Stimulated activated CD4-positive, alpha-beta T cell treated with anti-CD3 and anti-CD28 coated beads, TNF-alpha, amount 100 ng/mL, for 48 hours (primary cell): ENCODE data around the gene TBC1D16.
"Not testable (repeated sequence)": the region's sequence is repeated elsewhere in the genome, so short reads cannot be mapped to it uniquely, and the experiment has no call there.

ENCODE experiments used
- DNase-seq, 3 donors: peaks; one replicate each; pipeline ENCODE4 v3.0.0-alpha.2; 2020; ENCODE audit warnings: low read depth in 3 of 3

TBC1D16 gene

GRCh38 chr17:80053102-80053501 lies 17.4 kb upstream of the TBC1D16 start:
- DNase-seq: no peak

- DNase-seq: no peak
These were observed 16.0 kb upstream of the TBC1D16 start for GRCh38 chr17:80051681-80052080.

- DNase-seq: no peak
These were observed 15.0 kb upstream of the TBC1D16 start for GRCh38 chr17:80050706-80051105.

GRCh38 chr17:80049986-80050385 lies 14.3 kb upstream of the TBC1D16 start:
- no peak for DNase-seq

- DNase-seq: no peak
These were observed 11.5 kb upstream of the TBC1D16 start for GRCh38 chr17:80047176-80047575.

- DNase-seq: not testable (repeated sequence)
These were observed 11.0 kb upstream of the TBC1D16 start for GRCh38 chr17:80046709-80047108.

- DNase-seq: no peak
These were observed 10.0 kb upstream of the TBC1D16 start for GRCh38 chr17:80045703-80046102.

GRCh38 chr17:80043963-80044362 lies 8.3 kb upstream of the TBC1D16 start:
- DNase-seq: no peak

GRCh38 chr17:80036715-80037477 lies 1.2 kb upstream of the TBC1D16 start:
- no peak for DNase-seq

- DNase-seq: peak; percentile 40 to 48 (median 44)
These were observed 454 bp upstream of the TBC1D16 start, which contains the start of gene CCDC40 for GRCh38 chr17:80035937-80036714. TSS of gene CCDC40 (plus strand) at chr17:80036642. CDS start at chr17:80036663, 21 bp downstream.

- DNase-seq: peak in 1 of 3 donors; percentile 17
These were observed 633 bp downstream of the TBC1D16 start for GRCh38 chr17:80034791-80035686.

- DNase-seq: no peak
These were observed 1.8 kb downstream of the TBC1D16 start for GRCh38 chr17:80033840-80034239.

GRCh38 chr17:80032614-80033171 lies 3.0 kb downstream of the TBC1D16 start:
- DNase-seq: no peak

- no peak for DNase-seq
These were observed 3.8 kb downstream of the TBC1D16 start for GRCh38 chr17:80031691-80032430.

GRCh38 chr17:80030730-80031410 lies 4.8 kb downstream of the TBC1D16 start:
- DNase-seq: no peak

- no peak for DNase-seq
These were observed 6.3 kb downstream of the TBC1D16 start for GRCh38 chr17:80029258-80029974.

- DNase-seq: no peak
These were observed 7.6 kb downstream of the TBC1D16 start for GRCh38 chr17:80028030-80028429.

- DNase-seq: no peak
These were observed 8.6 kb downstream of the TBC1D16 start for GRCh38 chr17:80027043-80027435.

GRCh38 chr17:80026359-80027042 lies 9.2 kb downstream of the TBC1D16 start:
- no peak for DNase-seq
